HEK293 (cell line): ENCODE data around the gene GGT5.
A peak's percentile ranks its signal among the peaks of the same experiment; 100 is the strongest.

Experiments
- AEBP2 ChIP-seq: fragments of 450-650 bp; formaldehyde crosslinking; IDR thresholded peaks from 2 replicates; pipeline ENCODE4 v1.5.1; 2016; ENCODE audit warnings: missing biosample characterization, missing genetic modification characterization, borderline replicate concordance
- ATF2 ChIP-seq: fragments of 450-650 bp; formaldehyde crosslinking; IDR thresholded peaks from 2 replicates; pipeline ENCODE4 v1.5.1; 2016; ENCODE audit warnings: missing biosample characterization, missing genetic modification characterization, low read depth
- GFI1B ChIP-seq: fragments of 450-650 bp; formaldehyde crosslinking; IDR thresholded peaks from 2 replicates; pipeline ENCODE4 v1.5.1; 2016; ENCODE audit warnings: missing biosample characterization, missing genetic modification characterization
- GLIS1 ChIP-seq: fragments of 450-650 bp; formaldehyde crosslinking; IDR thresholded peaks from 2 replicates; pipeline ENCODE4 v1.5.1; 2016; ENCODE audit warnings: missing biosample characterization, missing genetic modification characterization
- GLIS2 ChIP-seq: fragments of 450-650 bp; formaldehyde crosslinking; IDR thresholded peaks from 2 replicates; pipeline ENCODE4 v1.5.1; 2016; ENCODE audit warnings: missing biosample characterization, missing genetic modification characterization
- INSM2 ChIP-seq: fragments of 450-650 bp; formaldehyde crosslinking; IDR thresholded peaks from 2 replicates; pipeline ENCODE4 v1.5.1; 2016; ENCODE audit warnings: missing biosample characterization, missing genetic modification characterization
- KLF10 ChIP-seq: fragments of 450-650 bp; IDR thresholded peaks from 2 replicates; pipeline ENCODE4 v1.5.1; 2018; ENCODE audit warnings: missing biosample characterization, mild to moderate bottlenecking, missing genetic modification characterization
- PATZ1 ChIP-seq: fragments of 450-650 bp; formaldehyde crosslinking; IDR thresholded peaks from 2 replicates; pipeline ENCODE4 v1.5.1; 2016; ENCODE audit warnings: missing biosample characterization, missing genetic modification characterization
- PRDM4 ChIP-seq: fragments of 450-650 bp; formaldehyde crosslinking; IDR thresholded peaks from 2 replicates; pipeline ENCODE4 v1.5.1; 2017; ENCODE audit warnings: missing biosample characterization, missing genetic modification characterization
- SP7 ChIP-seq: fragments of 450-650 bp; formaldehyde crosslinking; IDR thresholded peaks from 2 replicates; pipeline ENCODE4 v1.5.1; 2016; ENCODE audit warnings: missing biosample characterization, missing genetic modification characterization
- ZBTB1 ChIP-seq: fragments of 450-650 bp; formaldehyde crosslinking; IDR thresholded peaks from 2 replicates; pipeline ENCODE4 v1.5.1; 2016; ENCODE audit warnings: missing biosample characterization, missing genetic modification characterization
- ZNF146 ChIP-seq: fragments of 450-650 bp; formaldehyde crosslinking; IDR thresholded peaks from 2 replicates; pipeline ENCODE4 v1.5.1; 2016; ENCODE audit warnings: missing biosample characterization, missing genetic modification characterization
- ZNF16 ChIP-seq: fragments of 450-650 bp; formaldehyde crosslinking; IDR thresholded peaks from 2 replicates; pipeline ENCODE4 v1.5.1; 2016; ENCODE audit warnings: low read depth, missing biosample characterization, missing genetic modification characterization
- ZNF341 ChIP-seq: fragments of 450-650 bp; formaldehyde crosslinking; IDR thresholded peaks from 2 replicates; pipeline ENCODE4; 2016; ENCODE audit warnings: low read depth, missing biosample characterization, missing genetic modification characterization
- ZNF394 ChIP-seq: fragments of 450-650 bp; formaldehyde crosslinking; IDR thresholded peaks from 2 replicates; pipeline ENCODE4 v1.5.1; 2016; ENCODE audit warnings: missing biosample characterization, missing genetic modification characterization, mild to moderate bottlenecking, moderate library complexity, borderline replicate concordance
- ZNF530 ChIP-seq: fragments of 450-650 bp; formaldehyde crosslinking; IDR thresholded peaks from 2 replicates; pipeline ENCODE4 v1.5.1; 2016; ENCODE audit warnings: low read depth, missing biosample characterization, missing genetic modification characterization
- ZNF621 ChIP-seq: fragments of 450-650 bp; formaldehyde crosslinking; IDR thresholded peaks from 2 replicates; pipeline ENCODE4 v1.5.1; 2017; ENCODE audit warnings: missing biosample characterization, missing genetic modification characterization
- ZNF791 ChIP-seq: fragments of 450-650 bp; formaldehyde crosslinking; IDR thresholded peaks from 2 replicates; pipeline ENCODE4 v1.5.1; 2016; ENCODE audit warnings: missing biosample characterization, missing genetic modification characterization
- ZNF792 ChIP-seq: fragments of 450-650 bp; formaldehyde crosslinking; IDR thresholded peaks from 2 replicates; pipeline ENCODE4 v1.5.1; 2016; ENCODE audit warnings: missing biosample characterization, missing genetic modification characterization
- ZNF843 ChIP-seq: fragments of 450-650 bp; formaldehyde crosslinking; IDR thresholded peaks from 2 replicates; pipeline ENCODE4 v1.5.1; 2016; ENCODE audit warnings: missing biosample characterization, missing genetic modification characterization
- ZSCAN16 ChIP-seq: fragments of 450-650 bp; formaldehyde crosslinking; IDR thresholded peaks from 2 replicates; pipeline ENCODE4 v1.5.1; 2016; ENCODE audit warnings: missing biosample characterization, missing genetic modification characterization

The GGT5 gene

GRCh38 chr22:24180316-24181087 lies 64.4 kb downstream of the GGT5 start (continued):
- TF ChIP-seq PRDM4 (tag by site-specific recombination), result no peak
- TF ChIP-seq ZNF341 (tag by site-specific recombination), result 0 out of 2 replicates have a peak, but pooled peaks have one; percentile 25
- no peak for TF ChIP-seq ZNF791 (tag by site-specific recombination)
- TF ChIP-seq ATF2 (tag by site-specific recombination), result no peak
- TF ChIP-seq KLF10 (tag by site-specific recombination), result no peak
- TF ChIP-seq ZNF146 (tag by site-specific recombination), result no peak
- no peak for TF ChIP-seq ZNF16 (tag by site-specific recombination)
- no peak for TF ChIP-seq ZNF843 (tag by site-specific recombination)
- TF ChIP-seq GLIS2, result peak; percentile 18
- TF ChIP-seq GFI1B (tag by site-specific recombination), result no peak
- TF ChIP-seq PATZ1 (tag by site-specific recombination), result 0 out of 2 replicates have a peak, but pooled peaks have one; percentile 27
- TF ChIP-seq INSM2 (tag by site-specific recombination), result no peak
- TF ChIP-seq ZNF621 (tag by site-specific recombination), result no peak
- TF ChIP-seq ZNF792 (tag by site-specific recombination), result no peak
- no peak for TF ChIP-seq ZBTB1 (tag by site-specific recombination)
- TF ChIP-seq ZNF530 (tag by site-specific recombination), result no peak
- TF ChIP-seq SP7, result no peak
- no peak for TF ChIP-seq ZSCAN16
- no peak for TF ChIP-seq AEBP2 (tag by site-specific recombination)
- TF ChIP-seq GLIS1 (tag by site-specific recombination), result peak; percentile 54; the same call in 1 of the 2 replicates
- no peak for TF ChIP-seq ZNF394 (tag by site-specific recombination)
